Left ventricle myocardium inferior (tissue), 1 donor: ENCODE results near the gene OTOGL. TPM values are rescaled to one million over a fixed set of nuclear protein-coding genes. Genes with fewer than 3 reads are reported as not detected.

Experiments
- DNase-seq: peaks from one replicate; pipeline ENCODE4 v3.0.0-alpha.2; 2020
- H3K27ac ChIP-seq: fragments of 200-600 bp; replicated peaks from 2 replicates; pipeline ENCODE4 v1.8.0; 2021
- H3K27me3 ChIP-seq: fragments of 200-600 bp; 2 replicates; pipeline ENCODE4 v1.8.0; 2021; ENCODE audit warnings: low read depth
- H3K36me3 ChIP-seq: fragments of 200-600 bp; 2 replicates; pipeline ENCODE4 v1.8.0; 2021
- H3K4me1 ChIP-seq: fragments of 200-600 bp; 2 replicates; pipeline ENCODE4 v1.8.0; 2021
- H3K4me3 ChIP-seq: fragments of 200-600 bp; 2 replicates; pipeline ENCODE4 v1.8.0; 2021; ENCODE audit warnings: mild to moderate bottlenecking, moderate library complexity
- H3K9me3 ChIP-seq: fragments of 200-600 bp; replicated peaks from 2 replicates; pipeline ENCODE4 v1.8.0; 2021
- CTCF ChIP-seq: fragments of 200-600 bp; IDR thresholded peaks from 2 replicates; pipeline ENCODE4 v1.8.0; 2021; ENCODE audit warnings: antibody characterized with exemption, mild to moderate bottlenecking, borderline replicate concordance
- intact Hi-C: fragments of 100-400 bp; cut with micrococcal nuclease; formaldehyde crosslinking; loops from one replicate; pipeline ENCODE4 v1.11.0; 2022
- total RNA-seq: library from RNA; stranded (reverse); fragmentation: NEBNext Ultra II Directional; extraction: Animal tissue kit (Norgen Biotek cat#: 25700); gene quantifications from one replicate; pipeline ENCODE4 v1.2.1, GENCODE V29; 2021
- donor health status: DM: no; HTN: yes; CAD: no; lungs with severe emphysema.

OTOGL gene
- total RNA-seq, 1 donor from 2014 or later: 0.27 TPM

GRCh38 chr12:80325167-80325959 lies 226.0 kb downstream of the OTOGL start:
- H3K27ac ChIP-seq: no peak overlapping the region
- no peak overlapping the region for H3K4me3 ChIP-seq
- H3K9me3 ChIP-seq: no peaks in the 10 kb centered on the region
- DNase-seq: no peak
- intact Hi-C loops: no loop called here
- H3K36me3 ChIP-seq: no peaks in the 10 kb centered on the region
- H3K27me3 ChIP-seq: no peaks in the 10 kb centered on the region
- TF ChIP-seq CTCF: no peak
- H3K4me1 ChIP-seq: no peaks in the 10 kb centered on the region

GRCh38 chr12:80332827-80333226 lies 233.5 kb downstream of the OTOGL start:
- TF ChIP-seq CTCF: no peak
- Histone ChIP-seq H3K9me3 (no peaks in the 10 kb centered on the region), H3K36me3 (no peaks in the 10 kb centered on the region), H3K4me1 (no peaks in the 10 kb centered on the region), H3K4me3 (no peak overlapping the region), H3K27ac (no peak overlapping the region), H3K27me3 (no peaks in the 10 kb centered on the region)
- intact Hi-C loops: no loop called here
- no peak for DNase-seq

GRCh38 chr12:80352474-80352873 lies 253.1 kb downstream of the OTOGL start:
- no peak for DNase-seq
- no peaks in the 10 kb centered on the region for H3K36me3 ChIP-seq
- no peaks in the 10 kb centered on the region for H3K4me1 ChIP-seq
- no peak overlapping the region for H3K4me3 ChIP-seq
- peaks cover under 1% of the 10 kb centered on the region for H3K9me3 ChIP-seq
- no peak overlapping the region for H3K27ac ChIP-seq
- H3K27me3 ChIP-seq: no peaks in the 10 kb centered on the region
- intact Hi-C loops: no loop called here
- TF ChIP-seq CTCF: no peak

- Histone ChIP-seq H3K4me3 (no peak overlapping the region), H3K36me3 (no peaks in the 10 kb centered on the region), H3K27me3 (no peaks in the 10 kb centered on the region), H3K4me1 (no peaks in the 10 kb centered on the region), H3K27ac (no peak overlapping the region), H3K9me3 (no peaks in the 10 kb centered on the region)
- DNase-seq: no peak
- no peak for TF ChIP-seq CTCF
- intact Hi-C loops: no loop called here
Observed at GRCh38 chr12:80353254-80353653, 253.9 kb downstream of the OTOGL start.

- H3K4me3 ChIP-seq: no peak overlapping the region
- no peaks in the 10 kb centered on the region for H3K27me3 ChIP-seq
- intact Hi-C loops: no loop called here
- H3K36me3 ChIP-seq: no peaks in the 10 kb centered on the region
- no peaks in the 10 kb centered on the region for H3K4me1 ChIP-seq
- H3K27ac ChIP-seq: no peak overlapping the region
- TF ChIP-seq CTCF: no peak
- no peak for DNase-seq
- no peaks in the 10 kb centered on the region for H3K9me3 ChIP-seq
Observed at GRCh38 chr12:80356097-80356496, 256.8 kb downstream of the OTOGL start.
